Mesendoderm (in vitro differentiated cells): ENCODE results near the gene IGF2BP3.
A peak's percentile ranks its signal among the peaks of the same experiment; 100 is the strongest.

Experiments
- DNase-seq: peaks from one replicate; pipeline ENCODE4 v3.0.0; 2013
- H2AK5ac ChIP-seq: 2 replicates; pipeline ENCODE4 v1.6.1; 2013; ENCODE audit warnings: low read length, inconsistent platforms
- H2BK120ac ChIP-seq: 2 replicates; pipeline ENCODE4 v1.6.1; 2013; ENCODE audit warnings: low read depth, mild to moderate bottlenecking, low read length, moderate library complexity, mixed read lengths
- H2BK15ac ChIP-seq: replicated peaks from 2 replicates; pipeline ENCODE4 v1.6.1; 2013; ENCODE audit warnings: low read depth, mild to moderate bottlenecking, moderate library complexity
- H2BK5ac ChIP-seq: 2 replicates; pipeline ENCODE4 v1.6.1; 2013; ENCODE audit warnings: low read length, inconsistent platforms
- H3K18ac ChIP-seq: 2 replicates; pipeline ENCODE4 v1.6.1; 2013; ENCODE audit warnings: mild to moderate bottlenecking, low read length, mixed read lengths
- H3K23ac ChIP-seq: one replicate; pipeline ENCODE4 v1.6.1; 2013; ENCODE audit warnings: low read length
- H3K27ac ChIP-seq: 2 replicates; pipeline ENCODE4 v1.5.1; 2013; ENCODE audit warnings: low read depth, mild to moderate bottlenecking, inconsistent platforms, low read length, moderate library complexity
- H3K27me3 ChIP-seq: 2 replicates; pipeline ENCODE4 v1.6.1; 2013; ENCODE audit warnings: low read length, control low read depth, mild to moderate bottlenecking, inconsistent platforms; ENCODE audit not compliant: insufficient read depth, poor library complexity
- H3K36me3 ChIP-seq: 2 replicates; pipeline ENCODE4 v1.6.1; 2013; ENCODE audit warnings: low read length, inconsistent platforms; ENCODE audit not compliant: control insufficient read depth, insufficient read depth
- H3K4ac ChIP-seq: one replicate; pipeline ENCODE4 v1.6.1; 2013; ENCODE audit warnings: low read depth, mild to moderate bottlenecking, low read length, moderate library complexity
- H3K4me1 ChIP-seq: 2 replicates; pipeline ENCODE4 v1.6.1; 2013; ENCODE audit warnings: low read depth, low read length, inconsistent platforms; ENCODE audit not compliant: control insufficient read depth
- H3K4me2 ChIP-seq: 2 replicates; pipeline ENCODE4 v1.6.1; 2013; ENCODE audit warnings: low read length
- H3K4me3 ChIP-seq: 2 replicates; pipeline ENCODE4 v1.5.1; 2013; ENCODE audit warnings: mild to moderate bottlenecking, low read length
- H3K56ac ChIP-seq: one replicate; pipeline ENCODE4 v1.6.1; 2013; ENCODE audit warnings: low read length
- H3K79me1 ChIP-seq: 2 replicates; pipeline ENCODE4 v1.6.1; 2013; ENCODE audit warnings: low read length, inconsistent platforms
- H3K79me2 ChIP-seq: 2 replicates; pipeline ENCODE4 v1.6.1; 2013; ENCODE audit warnings: mild to moderate bottlenecking, low read length; ENCODE audit not compliant: control insufficient read depth, insufficient read depth
- H3K9ac ChIP-seq: 2 replicates; pipeline ENCODE4 v1.6.1; 2013; ENCODE audit warnings: low read length, inconsistent platforms
- H4K5ac ChIP-seq: one replicate; pipeline ENCODE4 v1.6.1; 2013; ENCODE audit warnings: low read length
- H4K8ac ChIP-seq: one replicate; pipeline ENCODE4 v1.6.1; 2013; ENCODE audit warnings: low read depth, mild to moderate bottlenecking, control low read depth, low read length, moderate library complexity
- WGBS: extraction: QIAGEN DNeasy Blood & Tissue Kit; methylation state at CpG from one replicate; pipeline ENCODE4 v1.1.7; 2013; ENCODE audit warnings: low lambda C conversion rate, missing lambda C conversion rate; ENCODE audit not compliant: insufficient coverage; ENCODE audit errors: extremely low coverage; 5-methylcytosine and 5-hydroxymethylcytosine counted together

Gene IGF2BP3

GRCh38 chr7:23299770-23300300, 170.5 kb downstream of the IGF2BP3 start:
- H3K18ac ChIP-seq = no peak overlapping the region
- H4K5ac ChIP-seq = no peak overlapping the region
- H3K36me3 ChIP-seq = no peaks in the 10 kb centered on the region

GRCh38 chr7:23298885-23299769, 171.2 kb downstream of the IGF2BP3 start, which contains the start of gene MALSU1:
TSS of gene MALSU1 (plus strand) at chr7:23299339. CDS start at chr7:23299353, 14 bp downstream.
- Histone ChIP-seq H2BK120ac (no peak within 1 kb of the TSS), H4K5ac (peak within 1 kb of the TSS; percentile 94), H3K4ac (no peak within 1 kb of the TSS), H4K8ac (peak within 1 kb of the TSS; percentile 100), H3K18ac (no peak within 1 kb of the TSS), H2BK15ac (no peak within 1 kb of the TSS), H3K27ac (peak within 1 kb of the TSS; percentile 14), H3K56ac (peak within 1 kb of the TSS; percentile 83), H2AK5ac (no peak within 1 kb of the TSS), H3K4me2 (peak within 1 kb of the TSS; percentile 94), H3K27me3 (no peaks in the 10 kb centered on the region), H2BK5ac (no peak within 1 kb of the TSS), H3K4me3 (peak within 1 kb of the TSS; percentile 95), H3K23ac (peak within 1 kb of the TSS; percentile 37), H3K4me1 (peaks cover 6% of the 10 kb centered on the region), H3K79me2 (peaks cover 22% of the 10 kb centered on the region), H3K9ac (peak within 1 kb of the TSS; percentile 95), H3K36me3 (no peaks in the 10 kb centered on the region), H3K79me1 (peaks cover 19% of the 10 kb centered on the region)
- no CpG with 5 or more reads among the region's 59 CpGs for WGBS
- DNase-seq = peak; percentile 98

More at GRCh38 chr7:23299770-23300300, 170.5 kb downstream of the IGF2BP3 start:
- Histone ChIP-seq H3K79me1 (peaks cover 19% of the 10 kb centered on the region), H2BK15ac (no peak overlapping the region), H3K23ac (no peak overlapping the region), H3K56ac (peak overlapping the region; percentile 83), H4K8ac (no peak overlapping the region), H2AK5ac (no peak overlapping the region), H3K4me2 (peak overlapping the region; percentile 94), H3K27me3 (no peaks in the 10 kb centered on the region), H3K4me3 (peak overlapping the region; percentile 95), H3K9ac (peak overlapping the region; percentile 95), H3K4me1 (peaks cover 6% of the 10 kb centered on the region), H3K4ac (no peak overlapping the region), H3K79me2 (peaks cover 25% of the 10 kb centered on the region), H2BK120ac (no peak overlapping the region), H2BK5ac (no peak overlapping the region), H3K27ac (no peak overlapping the region)
- peak; percentile 53 for DNase-seq
- no CpG with 5 or more reads among the region's 12 CpGs for WGBS

GRCh38 chr7:23298141-23298881, 172.0 kb downstream of the IGF2BP3 start:
- H3K23ac ChIP-seq = no peak overlapping the region
- peak overlapping the region; percentile 100 for H4K8ac ChIP-seq
- H3K4me1 ChIP-seq = peaks cover 6% of the 10 kb centered on the region
- no peak overlapping the region for H3K56ac ChIP-seq
- peak overlapping the region; percentile 58 for H3K4me2 ChIP-seq
- peaks cover 21% of the 10 kb centered on the region for H3K79me2 ChIP-seq
- no peak overlapping the region for H2BK15ac ChIP-seq
- no peak overlapping the region for H2BK120ac ChIP-seq
- H4K5ac ChIP-seq = peak overlapping the region; percentile 94
- H2BK5ac ChIP-seq = no peak overlapping the region
- peak; percentile 12 for DNase-seq
- WGBS = no CpG with 5 or more reads among the region's 11 CpGs
- no peaks in the 10 kb centered on the region for H3K36me3 ChIP-seq
- no peak overlapping the region for H3K4me3 ChIP-seq
- H3K79me1 ChIP-seq = peaks cover 19% of the 10 kb centered on the region
- no peak overlapping the region for H2AK5ac ChIP-seq
- no peaks in the 10 kb centered on the region for H3K27me3 ChIP-seq
- no peak overlapping the region for H3K9ac ChIP-seq
- no peak overlapping the region for H3K27ac ChIP-seq
- no peak overlapping the region for H3K18ac ChIP-seq
- H3K4ac ChIP-seq = no peak overlapping the region

- no peak overlapping the region for H3K56ac ChIP-seq
- no peak overlapping the region for H4K5ac ChIP-seq
- peaks cover 2% of the 10 kb centered on the region for H3K4me1 ChIP-seq
- H3K4me2 ChIP-seq = no peak overlapping the region
- DNase-seq = no peak
- no peak overlapping the region for H3K23ac ChIP-seq
- H3K18ac ChIP-seq = no peak overlapping the region
- H2BK5ac ChIP-seq = no peak overlapping the region
- no peaks in the 10 kb centered on the region for H3K36me3 ChIP-seq
- H3K27me3 ChIP-seq = no peaks in the 10 kb centered on the region
- no peak overlapping the region for H2BK120ac ChIP-seq
- H4K8ac ChIP-seq = no peak overlapping the region
- no peak overlapping the region for H3K4ac ChIP-seq
- H2AK5ac ChIP-seq = no peak overlapping the region
- H3K4me3 ChIP-seq = no peak overlapping the region
- H3K9ac ChIP-seq = no peak overlapping the region
- no peak overlapping the region for H3K27ac ChIP-seq
- H3K79me1 ChIP-seq = peaks cover 9% of the 10 kb centered on the region
- H2BK15ac ChIP-seq = no peak overlapping the region
- peaks cover 11% of the 10 kb centered on the region for H3K79me2 ChIP-seq
These were observed 174.9 kb downstream of the IGF2BP3 start for GRCh38 chr7:23295401-23295697.

GRCh38 chr7:23294549-23295400, 175.5 kb downstream of the IGF2BP3 start:
- Histone ChIP-seq H2AK5ac (no peak overlapping the region), H3K23ac (no peak overlapping the region), H3K27me3 (no peaks in the 10 kb centered on the region), H2BK15ac (no peak overlapping the region), H3K18ac (no peak overlapping the region), H3K9ac (no peak overlapping the region), H3K56ac (no peak overlapping the region), H4K8ac (no peak overlapping the region), H3K27ac (no peak overlapping the region), H3K79me2 (peaks cover 5% of the 10 kb centered on the region), H3K36me3 (no peaks in the 10 kb centered on the region), H4K5ac (no peak overlapping the region), H3K4me1 (no peaks in the 10 kb centered on the region), H2BK5ac (no peak overlapping the region), H2BK120ac (no peak overlapping the region), H3K4me2 (no peak overlapping the region), H3K4ac (no peak overlapping the region), H3K79me1 (peaks cover 4% of the 10 kb centered on the region), H3K4me3 (no peak overlapping the region)
- no CpG with 5 or more reads among the region's 6 CpGs for WGBS
- peak; percentile 31 for DNase-seq
